WERI-Rb-1 (cell line): ENCODE results near the gene SSR4.

Experiments
- DNase-seq: peaks from one replicate; pipeline ENCODE4 v3.0.0-alpha.2; 2020
- H3K27ac ChIP-seq: fragments of 250-450 bp; sonication (Bioruptor Pico); 2 replicates; pipeline ENCODE4 v1.5.1; 2020; ENCODE audit warnings: mild to moderate bottlenecking, moderate library complexity
- H3K27me3 ChIP-seq: fragments of 250-450 bp; sonication (Bioruptor Pico); 2 replicates; pipeline ENCODE4 v1.5.1; 2021; ENCODE audit warnings: mild to moderate bottlenecking, low read depth, moderate library complexity; ENCODE audit not compliant: insufficient read depth, severe bottlenecking
- H3K36me3 ChIP-seq: fragments of 250-450 bp; sonication (Bioruptor Pico); 2 replicates; pipeline ENCODE4 v1.5.1; 2020; ENCODE audit warnings: mild to moderate bottlenecking, moderate library complexity
- H3K4me3 ChIP-seq: 2 replicates; pipeline ENCODE4 v1.5.1; 2011; ENCODE audit warnings: low read depth, mild to moderate bottlenecking, control low read depth, low read length
- H3K9me3 ChIP-seq: fragments of 250-450 bp; sonication (Bioruptor Pico); 2 replicates; pipeline ENCODE4 v1.5.1; 2021; ENCODE audit warnings: mild to moderate bottlenecking, moderate library complexity; ENCODE audit not compliant: severe bottlenecking
- TF ChIP-seq, protein P1 (sequence below): IDR thresholded peaks from 2 replicates; pipeline ENCODE4 v1.5.1; 2011; ENCODE audit warnings: low read depth, mild to moderate bottlenecking, control low read depth, inconsistent platforms, low read length

Gene SSR4

DNA sequence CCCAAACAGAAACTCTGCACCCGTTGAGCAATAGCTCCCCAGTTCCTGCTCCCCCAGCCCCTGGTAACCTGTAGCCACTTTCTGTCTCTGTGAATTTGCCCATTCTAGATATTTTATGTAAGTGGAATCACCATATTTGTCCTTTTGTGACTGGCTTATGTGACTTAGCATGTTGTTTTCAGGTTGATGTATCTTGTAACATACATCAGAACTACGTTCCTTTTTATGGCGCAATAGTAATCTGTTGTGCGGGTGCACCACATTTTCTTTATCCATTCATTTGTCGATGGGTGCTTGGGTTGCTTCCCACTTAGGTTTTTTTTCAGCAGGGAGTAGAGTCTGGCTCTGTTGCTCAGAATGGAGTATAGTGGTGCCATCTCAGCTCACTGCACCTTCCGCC lies 42.5 kb downstream of the SSR4 start:
- Histone ChIP-seq H3K9me3 (peaks cover 7% of the 10 kb centered on the region), H3K27ac (no peak overlapping the region), H3K27me3 (peaks cover 18% of the 10 kb centered on the region), H3K4me3 (no peak overlapping the region), H3K36me3 (no peaks in the 10 kb centered on the region)
- DNase-seq: no peak
- TF ChIP-seq, protein P1, sequence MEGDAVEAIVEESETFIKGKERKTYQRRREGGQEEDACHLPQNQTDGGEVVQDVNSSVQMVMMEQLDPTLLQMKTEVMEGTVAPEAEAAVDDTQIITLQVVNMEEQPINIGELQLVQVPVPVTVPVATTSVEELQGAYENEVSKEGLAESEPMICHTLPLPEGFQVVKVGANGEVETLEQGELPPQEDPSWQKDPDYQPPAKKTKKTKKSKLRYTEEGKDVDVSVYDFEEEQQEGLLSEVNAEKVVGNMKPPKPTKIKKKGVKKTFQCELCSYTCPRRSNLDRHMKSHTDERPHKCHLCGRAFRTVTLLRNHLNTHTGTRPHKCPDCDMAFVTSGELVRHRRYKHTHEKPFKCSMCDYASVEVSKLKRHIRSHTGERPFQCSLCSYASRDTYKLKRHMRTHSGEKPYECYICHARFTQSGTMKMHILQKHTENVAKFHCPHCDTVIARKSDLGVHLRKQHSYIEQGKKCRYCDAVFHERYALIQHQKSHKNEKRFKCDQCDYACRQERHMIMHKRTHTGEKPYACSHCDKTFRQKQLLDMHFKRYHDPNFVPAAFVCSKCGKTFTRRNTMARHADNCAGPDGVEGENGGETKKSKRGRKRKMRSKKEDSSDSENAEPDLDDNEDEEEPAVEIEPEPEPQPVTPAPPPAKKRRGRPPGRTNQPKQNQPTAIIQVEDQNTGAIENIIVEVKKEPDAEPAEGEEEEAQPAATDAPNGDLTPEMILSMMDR: no peak

DNA sequence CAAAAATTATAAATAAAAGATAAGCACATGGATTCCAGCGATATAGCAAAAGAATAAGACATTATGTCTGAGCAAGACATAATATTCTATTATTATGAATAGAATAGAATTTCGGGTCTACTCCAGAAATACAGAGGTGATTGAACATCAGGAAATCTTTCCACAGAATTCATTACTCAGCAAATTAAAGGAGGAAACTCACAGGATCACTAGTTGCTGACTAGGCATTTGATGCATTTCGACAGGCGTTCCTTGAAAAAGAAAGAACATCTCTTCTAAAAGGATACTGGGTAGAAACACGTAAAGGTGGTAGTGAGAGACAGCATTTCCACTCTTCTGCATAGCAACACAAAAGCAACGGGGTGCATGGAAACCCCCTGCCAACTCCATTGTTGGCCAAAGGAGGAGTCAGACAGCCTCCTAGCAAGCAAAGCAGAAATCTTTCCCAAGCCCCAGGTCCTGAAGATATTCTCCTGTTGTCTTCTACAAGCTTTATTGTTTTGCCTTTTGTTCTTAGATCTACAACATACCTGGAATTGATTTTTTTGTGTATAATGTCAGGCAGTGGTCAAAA lies 50.1 kb downstream of the SSR4 start:
- Histone ChIP-seq H3K4me3 (no peak overlapping the region), H3K27ac (no peak overlapping the region), H3K9me3 (no peaks in the 10 kb centered on the region), H3K36me3 (no peaks in the 10 kb centered on the region), H3K27me3 (peaks cover 6% of the 10 kb centered on the region)
- no peak for DNase-seq
- TF ChIP-seq, protein P1: no peak

DNA sequence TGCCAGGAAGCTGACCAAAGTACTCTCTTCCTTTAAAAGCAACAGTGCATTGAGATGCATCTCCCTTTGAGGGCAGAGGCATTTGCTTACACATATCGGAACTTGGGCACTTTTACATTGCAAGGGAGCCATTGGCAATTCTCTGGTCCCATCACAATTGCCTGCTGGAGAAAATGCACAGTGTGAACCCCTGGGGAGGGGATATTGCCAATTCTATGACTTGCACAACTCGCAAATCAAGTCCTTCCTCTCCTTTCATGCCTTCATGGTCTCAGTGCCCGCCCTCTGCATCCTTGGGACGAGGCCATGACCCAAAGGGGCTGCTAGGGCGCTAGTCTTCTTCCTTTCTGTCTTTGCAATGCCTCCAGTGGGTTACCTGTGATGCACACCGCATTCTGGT lies 50.7 kb downstream of the SSR4 start:
- no peak overlapping the region for H3K4me3 ChIP-seq
- no peaks in the 10 kb centered on the region for H3K36me3 ChIP-seq
- H3K9me3 ChIP-seq: no peaks in the 10 kb centered on the region
- no peak overlapping the region for H3K27ac ChIP-seq
- TF ChIP-seq, protein P1: no peak
- peaks cover 4% of the 10 kb centered on the region for H3K27me3 ChIP-seq
- DNase-seq: no peak

DNA sequence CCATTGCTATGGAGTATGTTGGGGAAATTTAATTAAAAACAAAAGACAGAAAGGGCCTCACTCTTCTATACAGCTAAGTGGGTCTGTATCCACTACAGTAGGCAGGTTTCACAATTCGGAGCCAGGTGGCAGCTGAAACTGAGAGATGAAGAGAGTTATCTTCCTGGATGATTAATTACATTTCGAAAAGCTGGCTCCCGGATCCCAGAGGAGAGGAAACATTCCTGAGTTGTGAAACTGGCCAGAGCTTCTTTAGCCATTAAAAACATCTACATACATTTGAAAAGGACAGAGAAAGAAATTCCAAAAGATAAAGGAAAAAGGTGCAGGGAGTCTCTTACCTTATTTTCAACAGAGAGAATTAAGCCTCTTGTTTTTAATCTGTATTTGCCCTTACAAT lies 51.4 kb downstream of the SSR4 start:
- DNase-seq: no peak
- no peaks in the 10 kb centered on the region for H3K9me3 ChIP-seq
- TF ChIP-seq, protein P1: no peak
- H3K4me3 ChIP-seq: no peak overlapping the region
- H3K27me3 ChIP-seq: peaks cover 3% of the 10 kb centered on the region
- no peak overlapping the region for H3K27ac ChIP-seq
- H3K36me3 ChIP-seq: no peaks in the 10 kb centered on the region
